Right cardiac atrium (tissue), 5 donors: Measurements from ENCODE around the gene PIEZO2. TPM values are rescaled to one million over a fixed set of nuclear protein-coding genes. Genes with fewer than 3 reads are reported as not detected.
A peak's percentile ranks its signal among the peaks of the same experiment; 100 is the strongest.

Experiments
- ATAC-seq, 2 donors: fragments of 200-7000 bp; cut with Tn5 transposase; one replicate each; pipeline versions ENCODE4 v1.8.0 to v1.9.1; 2020; ENCODE audit warnings: moderate library complexity in 2 of 2, mild to moderate bottlenecking in 1 of 2
- DNase-seq, 3 donors: peaks; one replicate each; pipeline ENCODE4 v3.0.0-alpha.2; 2020
- H3K27ac ChIP-seq: one replicate; pipeline ENCODE4 v1.5.1; 2013; ENCODE audit warnings: mild to moderate bottlenecking, low read length, control low read depth, moderate library complexity
- H3K27me3 ChIP-seq: one replicate; pipeline ENCODE4 v1.6.1; 2013; ENCODE audit not compliant: control insufficient read depth, insufficient read depth
- H3K4me1 ChIP-seq: one replicate; pipeline ENCODE4 v1.6.1; 2013; ENCODE audit warnings: low read length; ENCODE audit not compliant: control insufficient read depth, insufficient read depth
- H3K4me3 ChIP-seq: one replicate; pipeline ENCODE4 v1.5.1; 2013; ENCODE audit warnings: low read length, control low read depth
- H3K9me3 ChIP-seq: one replicate; pipeline ENCODE4 v1.6.1; 2013; ENCODE audit warnings: low read length; ENCODE audit not compliant: control insufficient read depth
- WGBS: extraction: QIAGEN DNeasy Blood & Tissue Kit; methylation state at CpG from one replicate; pipeline ENCODE4 v1.1.7; 2013; 5-methylcytosine and 5-hydroxymethylcytosine counted together
- intact Hi-C, 4 donors: fragments of 100-400 bp; cut with DNase I; formaldehyde crosslinking; loops; one replicate each; pipeline versions ENCODE4 v1.11.0 to v1.14.0; 2022 to 2023
- polyA plus RNA-seq: library from polyadenylated mRNA; stranded (reverse); fragments of 200-250 nt; gene quantifications from one replicate; pipeline ENCODE4 v1.2.3, GENCODE V29; 2013
- total RNA-seq, 4 donors: library from RNA; stranded (reverse); fragmentation: NEBNext Ultra II Directional; extraction: Animal tissue kit (Norgen Biotek cat#: 25700); gene quantifications; one replicate each; pipeline ENCODE4 v1.2.1, GENCODE V29; 2021
- donor health status: healthy with polysubstance abuse.
- donor health status: DM: no; HTN: yes; CAD: no.
- donor health status: DM: no; HTN: no; CAD: no.
- donor health status: DM: no; HTN: yes; CAD: no; lungs with severe emphysema.
- donor health status: DM: yes; HTN: yes; CAD: no.

Gene PIEZO2
- total and polyA plus RNA-seq, 5 donors, result 0.18 to 0.93 (median 0.56) TPM

GRCh38 chr18:11165138-11165537 is 15.8 kb upstream of the PIEZO2 start:
- ATAC-seq, result no peak
- 90% methylated on average over 3 of the region's 3 CpGs for WGBS
- no peak for DNase-seq
- Histone ChIP-seq H3K4me3 (no peak overlapping the region), H3K27me3 (peaks cover 2% of the 10 kb centered on the region), H3K9me3 (no peaks in the 10 kb centered on the region), H3K27ac (no peak overlapping the region), H3K4me1 (no peaks in the 10 kb centered on the region)
- intact Hi-C loops, result no loop called here

- 21% methylated on average over 18 of the region's 18 CpGs for WGBS
- Histone ChIP-seq H3K27ac (no peak overlapping the region), H3K4me1 (no peaks in the 10 kb centered on the region), H3K27me3 (peaks cover 2% of the 10 kb centered on the region), H3K9me3 (no peaks in the 10 kb centered on the region), H3K4me3 (no peak overlapping the region)
- DNase-seq (peak; percentile 24 to 73 (median 71)), ATAC-seq (peak; percentile 44 to 71)
- intact Hi-C loops, result no loop called here
Measured at GRCh38 chr18:11163665-11164064, 14.3 kb upstream of the PIEZO2 start.

DNA sequence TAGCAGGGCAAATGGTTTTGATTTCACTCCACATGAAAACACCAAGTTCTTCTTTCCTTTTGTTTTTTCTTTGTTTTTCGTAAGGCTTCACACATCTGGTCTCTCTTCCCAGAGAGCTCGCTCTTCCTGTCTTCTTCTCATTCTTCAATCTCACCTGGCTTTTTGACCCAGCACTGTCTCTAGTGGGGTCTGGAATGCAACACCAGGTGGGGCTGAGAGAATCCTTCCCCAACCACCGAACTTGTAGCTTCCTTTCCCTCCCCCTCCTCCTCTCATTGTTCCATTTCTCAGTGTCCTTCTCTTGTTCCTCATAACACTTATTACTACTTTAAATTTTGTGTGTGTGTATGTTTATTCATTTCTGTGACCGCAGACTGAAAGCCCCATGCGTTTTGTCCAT is 13.5 kb upstream of the PIEZO2 start:
- Histone ChIP-seq H3K27ac (no peak overlapping the region), H3K27me3 (peaks cover 2% of the 10 kb centered on the region), H3K4me1 (no peaks in the 10 kb centered on the region), H3K4me3 (no peak overlapping the region), H3K9me3 (no peaks in the 10 kb centered on the region)
- DNase-seq (no peak), ATAC-seq (no peak)
- intact Hi-C loops, result no loop called here
- 63% methylated on average over 5 of the region's 5 CpGs for WGBS

GRCh38 chr18:11162462-11162861 is 13.1 kb upstream of the PIEZO2 start:
- no peak for ATAC-seq
- no peak overlapping the region for H3K4me3 ChIP-seq
- no peaks in the 10 kb centered on the region for H3K9me3 ChIP-seq
- 91% methylated on average over 3 of the region's 3 CpGs for WGBS
- no peak overlapping the region for H3K27ac ChIP-seq
- no peaks in the 10 kb centered on the region for H3K4me1 ChIP-seq
- intact Hi-C loops, result no loop called here
- no peak for DNase-seq
- peaks cover 2% of the 10 kb centered on the region for H3K27me3 ChIP-seq

- Histone ChIP-seq H3K4me3 (no peak overlapping the region), H3K27ac (no peak overlapping the region), H3K9me3 (no peaks in the 10 kb centered on the region), H3K27me3 (no peaks in the 10 kb centered on the region), H3K4me1 (no peaks in the 10 kb centered on the region)
- WGBS, result 35% methylated on average over 2 of the region's 2 CpGs
- DNase-seq (no peak), ATAC-seq (no peak)
- intact Hi-C loops, result no loop called here
Measured at GRCh38 chr18:11160313-11160712, 10.9 kb upstream of the PIEZO2 start.

DNA sequence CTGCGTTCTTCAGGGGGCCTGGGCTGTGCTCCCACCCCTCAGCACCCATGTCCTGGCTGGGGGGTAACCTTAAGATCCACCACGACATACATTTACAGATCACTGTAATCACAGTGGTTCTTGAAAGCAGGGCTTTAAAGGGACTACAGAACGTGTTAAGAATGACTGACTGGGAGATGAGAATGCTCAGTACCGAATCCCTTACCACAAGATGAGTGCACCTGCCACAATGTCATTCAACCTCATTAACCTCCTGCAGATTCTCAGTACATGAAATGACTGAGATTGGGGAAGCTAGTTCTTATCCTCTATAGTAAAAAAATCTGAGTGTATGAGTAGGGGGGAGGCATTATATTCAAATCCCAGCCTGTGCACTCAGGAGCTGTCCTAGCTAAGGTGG is 10.5 kb upstream of the PIEZO2 start:
- intact Hi-C loops, result loop anchor here in 2 of 4 donors (10.0 kb wide), 2 partner anchors 305 to 595 kb away; no protein-coding TSS in a partner anchor
- 70% methylated on average over 4 of the region's 4 CpGs for WGBS
- DNase-seq, result no peak
- Histone ChIP-seq H3K4me3 (no peak overlapping the region), H3K9me3 (no peaks in the 10 kb centered on the region), H3K27me3 (no peaks in the 10 kb centered on the region), H3K27ac (no peak overlapping the region), H3K4me1 (no peaks in the 10 kb centered on the region)
- no peak for ATAC-seq

GRCh38 chr18:11156978-11157377 is 7.6 kb upstream of the PIEZO2 start:
- 98% methylated on average over 1 of the region's 1 CpG for WGBS
- Histone ChIP-seq H3K27ac (no peak overlapping the region), H3K4me3 (no peak overlapping the region), H3K4me1 (no peaks in the 10 kb centered on the region), H3K27me3 (no peaks in the 10 kb centered on the region), H3K9me3 (no peaks in the 10 kb centered on the region)
- DNase-seq, result no peak
- intact Hi-C loops, result loop anchor here in 2 of 4 donors (10.0 kb wide), 2 partner anchors 302 to 592 kb away; no protein-coding TSS in a partner anchor
- no peak for ATAC-seq

DNA sequence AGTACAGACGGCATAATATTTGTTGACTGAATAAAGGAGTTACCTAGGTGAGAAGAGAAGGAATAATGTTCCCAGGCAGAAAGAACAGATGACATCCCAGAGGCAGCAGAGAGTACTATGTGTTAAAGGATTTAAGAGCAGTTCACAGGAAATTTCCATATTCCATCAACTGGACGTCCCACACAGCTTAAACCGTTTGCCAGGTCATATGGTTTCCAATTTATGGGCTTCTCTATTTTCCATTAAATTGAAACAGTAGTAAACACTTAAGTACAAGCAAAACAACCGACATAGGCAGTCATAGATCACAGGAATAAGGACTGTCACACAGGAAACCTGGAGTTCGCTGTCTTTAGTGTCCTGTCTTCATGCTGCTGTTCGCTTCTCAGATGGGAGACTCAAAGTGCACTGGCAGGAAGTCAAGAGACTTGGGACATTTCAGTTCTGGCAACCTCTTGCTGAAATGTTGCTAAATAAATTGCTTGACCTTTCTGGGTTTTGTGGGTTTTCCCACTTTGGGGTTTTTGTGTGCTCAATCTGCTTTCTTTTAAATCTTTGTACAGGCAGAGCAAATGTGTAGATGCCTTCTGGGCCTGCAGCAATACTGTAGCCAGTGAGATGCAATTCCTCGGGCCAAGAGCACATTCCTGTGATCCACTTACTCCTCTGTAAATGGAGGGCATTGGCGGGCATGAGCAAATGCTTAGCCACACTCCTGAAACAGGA is 5.8 kb upstream of the PIEZO2 start:
- no peak overlapping the region for H3K4me3 ChIP-seq
- H3K27ac ChIP-seq, result no peak overlapping the region
- ATAC-seq, result no peak
- H3K27me3 ChIP-seq, result no peaks in the 10 kb centered on the region
- no peak for DNase-seq
- WGBS, result 69% methylated on average over 8 of the region's 8 CpGs
- no peaks in the 10 kb centered on the region for H3K9me3 ChIP-seq
- no peaks in the 10 kb centered on the region for H3K4me1 ChIP-seq
- intact Hi-C loops, result loop anchor here in 2 of 4 donors (10.0 kb wide), 2 partner anchors 300 to 590 kb away; no protein-coding TSS in a partner anchor

DNA sequence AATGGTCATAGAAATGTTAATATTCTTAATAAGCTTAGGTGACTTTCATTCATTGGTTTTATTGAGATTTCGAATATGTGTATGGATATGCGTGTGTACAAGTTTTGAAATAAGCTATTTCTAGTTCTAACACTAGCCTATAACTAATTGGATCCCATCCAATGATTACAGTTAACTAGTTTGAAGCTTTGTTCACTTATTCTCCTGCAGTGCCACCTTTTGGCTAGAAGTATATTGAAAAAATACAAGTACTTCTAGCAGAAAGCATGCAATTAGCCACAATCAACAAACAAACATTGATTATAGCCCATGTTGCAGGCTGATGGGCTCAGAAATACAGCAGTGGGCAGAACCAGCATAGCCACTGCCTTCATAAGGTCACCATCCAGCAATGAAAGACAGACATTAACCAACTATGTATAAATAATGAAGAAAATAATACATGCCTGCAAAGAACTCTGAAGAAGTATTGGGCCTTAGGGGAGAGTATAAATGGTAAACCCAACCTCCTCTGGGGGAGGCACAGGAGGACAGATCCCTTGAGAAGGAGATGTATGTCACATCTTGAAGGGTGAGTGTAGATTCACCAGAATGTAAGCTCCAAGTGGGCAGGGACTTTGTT is 5.1 kb upstream of the PIEZO2 start:
- H3K9me3 ChIP-seq, result no peaks in the 10 kb centered on the region
- no peak for DNase-seq
- no peaks in the 10 kb centered on the region for H3K27me3 ChIP-seq
- WGBS, result 16% methylated on average over 2 of the region's 2 CpGs
- H3K4me1 ChIP-seq, result no peaks in the 10 kb centered on the region
- no peak overlapping the region for H3K4me3 ChIP-seq
- peak in 1 of 2 donors; percentile 26 for ATAC-seq
- H3K27ac ChIP-seq, result no peak overlapping the region
- intact Hi-C loops, result loop anchor here (5.0 to 10.0 kb wide), 4 partner anchors 300 to 592 kb away; no protein-coding TSS in a partner anchor

DNA sequence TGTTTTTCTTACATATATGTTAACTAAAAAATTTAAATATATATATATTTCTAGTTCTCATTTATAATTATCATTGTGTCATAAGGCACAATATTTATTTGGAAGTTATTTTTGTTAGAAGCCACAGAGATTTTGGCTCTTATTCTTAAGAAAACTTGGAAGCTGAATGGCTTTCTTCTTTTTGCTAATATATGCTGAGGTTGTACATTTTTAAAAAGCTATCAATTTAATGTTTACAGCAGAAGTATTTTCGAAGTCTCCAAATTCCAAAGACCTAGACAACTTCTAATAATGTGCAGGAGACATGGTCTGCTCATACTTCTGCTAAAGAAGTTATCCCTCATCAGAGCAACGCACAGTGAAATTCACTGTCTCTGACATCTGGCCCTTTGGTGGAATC is 3.7 kb upstream of the PIEZO2 start:
- Histone ChIP-seq H3K4me1 (no peaks in the 10 kb centered on the region), H3K9me3 (no peaks in the 10 kb centered on the region), H3K27me3 (no peaks in the 10 kb centered on the region), H3K27ac (no peak overlapping the region), H3K4me3 (no peak overlapping the region)
- 78% methylated on average over 2 of the region's 2 CpGs for WGBS
- DNase-seq, result no peak
- intact Hi-C loops, result loop anchor here (5.0 to 10.0 kb wide), 4 partner anchors 298 to 591 kb away; no protein-coding TSS in a partner anchor
- ATAC-seq, result no peak

DNA sequence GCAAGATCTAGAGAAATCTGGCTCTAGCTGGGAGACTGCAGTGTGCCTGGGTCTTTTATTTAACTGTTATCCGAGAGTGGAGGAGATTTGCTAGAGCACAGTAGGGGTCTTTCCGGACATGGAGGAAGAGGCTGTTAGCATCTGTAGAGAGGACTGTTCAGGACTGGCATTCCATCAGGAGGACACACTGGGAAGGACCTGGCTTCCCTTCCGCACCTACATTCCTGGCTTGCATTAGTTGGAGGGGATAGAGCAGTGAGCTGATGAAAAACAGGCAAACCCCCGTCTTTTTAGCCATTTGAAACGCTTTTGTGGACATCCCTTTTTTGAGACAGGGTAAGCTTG is 874 bp upstream of the PIEZO2 start:
- Histone ChIP-seq H3K4me1 (no peaks in the 10 kb centered on the region), H3K27me3 (no peaks in the 10 kb centered on the region), H3K27ac (no peak overlapping the region), H3K9me3 (no peaks in the 10 kb centered on the region), H3K4me3 (no peak overlapping the region)
- DNase-seq (no peak), ATAC-seq (no peak)
- intact Hi-C loops, result loop anchor here (5.0 to 10.0 kb wide), 4 partner anchors 295 to 588 kb away; no protein-coding TSS in a partner anchor
- WGBS, result 69% methylated on average over 5 of the region's 5 CpGs
